Keratinocyte (primary cell): ENCODE data around the gene C2orf78. TPM values are rescaled to one million over a fixed set of nuclear protein-coding genes. Genes with fewer than 3 reads are reported as not detected.
A peak's percentile ranks its signal among the peaks of the same experiment; 100 is the strongest.

Experiments
- DNase-seq: peaks from one replicate; pipeline ENCODE4 v3.0.0-alpha.2; 2011; ENCODE audit warnings: low read depth, missing footprints, low spot score
- FAIRE-seq: peaks from 2 replicates; lab custom pipeline; 2011; peaks lifted over from hg19 to GRCh38; lab: Jason Lieb, UNC
- H2AFZ ChIP-seq: 2 replicates; pipeline ENCODE4 v1.6.0; 2012; ENCODE audit warnings: low read length, control low read depth, inconsistent platforms; ENCODE audit not compliant: control insufficient read depth
- H3K27ac ChIP-seq: 2 replicates; pipeline ENCODE4 v1.5.1; 2011; ENCODE audit warnings: low read length; ENCODE audit not compliant: control insufficient read depth, insufficient read depth
- H3K27me3 ChIP-seq: 3 replicates; pipeline ENCODE4 v1.6.0; 2011; ENCODE audit warnings: low read length; ENCODE audit not compliant: control insufficient read depth, insufficient read depth; ENCODE audit errors: extremely low read depth
- H3K36me3 ChIP-seq, 2 experiments: 2 replicates in 1 of 2; 3 replicates in 1 of 2; pipeline ENCODE4 v1.5.1; 2011; ENCODE audit warnings: low read length in 2 of 2, mild to moderate bottlenecking in 1 of 2; ENCODE audit not compliant: control insufficient read depth in 2 of 2, insufficient read depth in 2 of 2; ENCODE audit errors: extremely low read depth in 1 of 2
- H3K4me1 ChIP-seq: 3 replicates; pipeline ENCODE4 v1.5.1; 2011; ENCODE audit warnings: low read length; ENCODE audit not compliant: control insufficient read depth, insufficient read depth; ENCODE audit errors: extremely low read depth
- H3K4me2 ChIP-seq: 3 replicates; pipeline ENCODE4 v1.6.0; 2011; ENCODE audit warnings: low read depth, low read length; ENCODE audit not compliant: control insufficient read depth, insufficient read depth; ENCODE audit errors: extremely low read depth
- H3K4me3 ChIP-seq, 3 experiments: fragments of 200-600 bp in 1 of 3; sonication (generic) in 1 of 3; 2 replicates in 2 of 3; 3 replicates in 1 of 3; pipeline ENCODE4 v1.5.1; 2011 to 2016; ENCODE audit warnings: low read length in 3 of 3, mild to moderate bottlenecking in 3 of 3, control low read depth in 2 of 3, inconsistent platforms in 1 of 3, low read depth in 1 of 3, mixed read lengths in 1 of 3, mixed run types in 1 of 3, moderate library complexity in 1 of 3; ENCODE audit not compliant: control insufficient read depth in 2 of 3, insufficient read depth in 2 of 3; ENCODE audit errors: extremely low read depth in 1 of 3
- H3K79me2 ChIP-seq: 2 replicates; pipeline ENCODE4 v1.6.0; 2012; ENCODE audit warnings: low read length; ENCODE audit not compliant: control insufficient read depth, insufficient read depth
- H3K9ac ChIP-seq: 3 replicates; pipeline ENCODE4 v1.6.0; 2011; ENCODE audit warnings: low read length; ENCODE audit not compliant: control insufficient read depth, insufficient read depth; ENCODE audit errors: extremely low read depth
- H3K9me1 ChIP-seq: 3 replicates; pipeline ENCODE4 v1.6.0; 2011; ENCODE audit warnings: low read length; ENCODE audit not compliant: control insufficient read depth, insufficient read depth; ENCODE audit errors: extremely low read depth
- H3K9me3 ChIP-seq: 2 replicates; pipeline ENCODE4 v1.5.1; 2012; ENCODE audit warnings: low read depth, low read length; ENCODE audit not compliant: control insufficient read depth
- H4K20me1 ChIP-seq: 3 replicates; pipeline ENCODE4 v1.6.0; 2011; ENCODE audit warnings: low read length; ENCODE audit not compliant: control insufficient read depth, insufficient read depth; ENCODE audit errors: extremely low read depth
- EZH2 ChIP-seq: IDR thresholded peaks from one replicate; pipeline ENCODE4 v1.6.1; 2012; ENCODE audit warnings: inconsistent platforms, mild to moderate bottlenecking, low read length, moderate library complexity
- dilution Hi-C: fragments of 300-500 bp; cut with MboI; formaldehyde crosslinking; loops from one replicate; pipeline ENCODE4 v1.7.0; 2020; ENCODE audit warnings: low sequenced_read_pairs; ENCODE audit not compliant: extremely low pct_ligation_motif_present
- polyA plus RNA-seq, 5 experiments: library from polyadenylated mRNA; depleted of rRNA in 3 of 5; stranded (reverse) in 3 of 5; stranded (forward) in 1 of 5; unstranded in 1 of 5; fragments of >200 nt; gene quantifications; 1 replicate in 1 of 5; 2 replicates in 3 of 5; 3 replicates in 1 of 5; pipeline versions ENCODE4 v1.2.1 to v1.2.3, GENCODE V29; 2011 to 2012; ENCODE audit warnings: missing spikeins in 2 of 5, low read depth in 1 of 5, low replicate concordance in 1 of 5
- TF ChIP-seq, protein P1 (sequence below), 3 experiments: IDR thresholded peaks in 1 of 3; conservative IDR thresholded peaks in 1 of 3; optimal IDR thresholded peaks in 1 of 3; 2 replicates in 2 of 3; 3 replicates in 1 of 3; pipeline versions ENCODE3 to v1.5.1; 2011; ENCODE audit warnings: low read length in 3 of 3, mild to moderate bottlenecking in 3 of 3, moderate library complexity in 2 of 3, control low read depth in 1 of 3, inconsistent platforms in 1 of 3; ENCODE audit not compliant: insufficient read depth in 2 of 3; ENCODE audit errors: extremely low read depth in 1 of 3

The C2orf78 gene
- polyA plus RNA-seq, 1 donor (not counting 4 experiments of a cell fraction or from before 2014, with no cell fraction given) = not detected

- no peak for TF ChIP-seq EZH2
- TF ChIP-seq, protein P1, sequence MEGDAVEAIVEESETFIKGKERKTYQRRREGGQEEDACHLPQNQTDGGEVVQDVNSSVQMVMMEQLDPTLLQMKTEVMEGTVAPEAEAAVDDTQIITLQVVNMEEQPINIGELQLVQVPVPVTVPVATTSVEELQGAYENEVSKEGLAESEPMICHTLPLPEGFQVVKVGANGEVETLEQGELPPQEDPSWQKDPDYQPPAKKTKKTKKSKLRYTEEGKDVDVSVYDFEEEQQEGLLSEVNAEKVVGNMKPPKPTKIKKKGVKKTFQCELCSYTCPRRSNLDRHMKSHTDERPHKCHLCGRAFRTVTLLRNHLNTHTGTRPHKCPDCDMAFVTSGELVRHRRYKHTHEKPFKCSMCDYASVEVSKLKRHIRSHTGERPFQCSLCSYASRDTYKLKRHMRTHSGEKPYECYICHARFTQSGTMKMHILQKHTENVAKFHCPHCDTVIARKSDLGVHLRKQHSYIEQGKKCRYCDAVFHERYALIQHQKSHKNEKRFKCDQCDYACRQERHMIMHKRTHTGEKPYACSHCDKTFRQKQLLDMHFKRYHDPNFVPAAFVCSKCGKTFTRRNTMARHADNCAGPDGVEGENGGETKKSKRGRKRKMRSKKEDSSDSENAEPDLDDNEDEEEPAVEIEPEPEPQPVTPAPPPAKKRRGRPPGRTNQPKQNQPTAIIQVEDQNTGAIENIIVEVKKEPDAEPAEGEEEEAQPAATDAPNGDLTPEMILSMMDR (optimal IDR thresholded peaks at IDR 0.05 in 1 of 3, IDR thresholded peaks at IDR 0.05 in 1 of 3, conservative IDR thresholded peaks at IDR 0.05 in 1 of 3; ENCODE audit: extremely low read depth in 1 of 3, insufficient read depth in 2 of 3, low read length in 3 of 3) = no peak
- Histone ChIP-seq H3K9me3 (no peaks in the 10 kb centered on the region), H3K36me3 (peaks cover 15 to 39% of the 10 kb centered on the region in 2 experiments), H3K9ac (no peak overlapping the region), H3K4me2 (no peak overlapping the region), H3K79me2 (peaks cover 62% of the 10 kb centered on the region), H2AFZ (no peak overlapping the region), H3K27ac (no peak overlapping the region), H3K4me3 (no peak overlapping the region), H3K9me1 (no peaks in the 10 kb centered on the region), H4K20me1 (no peaks in the 10 kb centered on the region), H3K27me3 (no peaks in the 10 kb centered on the region), H3K4me1 (peaks cover 20% of the 10 kb centered on the region)
- no peak for DNase-seq
- dilution Hi-C loops = no loop called here
- no peak for FAIRE-seq
Measured at GRCh38 chr2:73772819-73773218, 11.2 kb upstream of the C2orf78 start.

GRCh38 chr2:73776381-73776780, 7.6 kb upstream of the C2orf78 start:
- peak; percentile 68 for DNase-seq
- peak overlapping the region; percentile 67 for H3K4me2 ChIP-seq
- peak; percentile 70 for FAIRE-seq
- no peaks in the 10 kb centered on the region for H3K9me1 ChIP-seq
- H2AFZ ChIP-seq = no peak overlapping the region
- no peak for TF ChIP-seq EZH2
- H3K27me3 ChIP-seq = no peaks in the 10 kb centered on the region
- H3K36me3 ChIP-seq = peaks cover 6 to 23% of the 10 kb centered on the region in 2 experiments
- H3K4me1 ChIP-seq = peaks cover 25% of the 10 kb centered on the region
- no peaks in the 10 kb centered on the region for H3K9me3 ChIP-seq
- peak overlapping the region in 1 of 3 experiments; percentile 43 for H3K4me3 ChIP-seq
- H4K20me1 ChIP-seq = no peaks in the 10 kb centered on the region
- peaks cover 57% of the 10 kb centered on the region for H3K79me2 ChIP-seq
- dilution Hi-C loops = no loop called here
- peak overlapping the region; percentile 42 for H3K9ac ChIP-seq
- peak overlapping the region; percentile 77 for H3K27ac ChIP-seq
